ENCODE measurements around the gene FMN1.

The FMN1 gene

GRCh38 chr15:33080006-33080405, 114.5 kb downstream of the FMN1 start:
- H3K9ac ChIP-seq (ENCODE audit: low read length) = no peak overlapping the region
- no peak overlapping the region for H4K12ac ChIP-seq (ENCODE audit: low read depth, low read length)
- peaks cover 6% of the 10 kb centered on the region in 2 experiments for H3K4me1 ChIP-seq (ENCODE audit: control insufficient read depth in 1 of 2, insufficient read depth in 2 of 2, low read length in 2 of 2)
- no peaks in the 10 kb centered on the region for H3K79me2 ChIP-seq (ENCODE audit: control insufficient read depth, insufficient read depth, low read length, poor library complexity)
- no peak overlapping the region for H2BK12ac ChIP-seq (ENCODE audit: low read length)
- no peak overlapping the region for H3K4me3 ChIP-seq (ENCODE audit: low read depth, low read length)
- H3K23ac ChIP-seq (ENCODE audit: low read length) = no peak overlapping the region
- H4K8ac ChIP-seq (ENCODE audit: low read depth, low read length) = no peak overlapping the region
- H3K79me1 ChIP-seq (ENCODE audit: low read length) = peaks cover 4% of the 10 kb centered on the region
- no peak overlapping the region for H3K18ac ChIP-seq (ENCODE audit: low read length)
- H2BK5ac ChIP-seq (ENCODE audit: low read depth, low read length, poor library complexity) = no peak overlapping the region
- H3K4me2 ChIP-seq (ENCODE audit: low read length) = no peak overlapping the region
- WGBS (ENCODE audit: extremely low coverage, insufficient coverage, insufficient read length) = no CpG with 5 or more reads among the region's 4 CpGs
- no peak overlapping the region for H3K4ac ChIP-seq (ENCODE audit: low read depth, low read length)
- no peak overlapping the region for H3K14ac ChIP-seq (ENCODE audit: low read length)
- H2AFZ ChIP-seq (ENCODE audit: insufficient read depth, low read length, poor library complexity) = no peak overlapping the region
- H4K91ac ChIP-seq (ENCODE audit: low read depth, low read length) = no peak overlapping the region
- no peaks in the 10 kb centered on the region for H3K36me3 ChIP-seq (ENCODE audit: control insufficient read depth in 1 of 2, insufficient read depth in 2 of 2, low read length in 2 of 2)
- no peak overlapping the region for H3K27ac ChIP-seq (ENCODE audit: low read depth, low read length)
- H3K27me3 ChIP-seq (ENCODE audit: insufficient read depth, low read length) = no peaks in the 10 kb centered on the region
- H3K9me3 ChIP-seq (ENCODE audit: insufficient read depth, low read depth, low read length) = no peaks in the 10 kb centered on the region
- H2BK120ac ChIP-seq (ENCODE audit: insufficient read depth, low read length, poor library complexity) = no peak overlapping the region
- no peak overlapping the region for H2AK5ac ChIP-seq (ENCODE audit: low read length)
- DNase-seq = no peak

GRCh38 chr15:33078607-33079006, 115.9 kb downstream of the FMN1 start:
- H3K14ac ChIP-seq (ENCODE audit: low read length) = no peak overlapping the region
- H3K4me1 ChIP-seq (ENCODE audit: control insufficient read depth in 1 of 2, insufficient read depth in 2 of 2, low read length in 2 of 2) = peaks cover 3 to 4% of the 10 kb centered on the region in 2 experiments
- H3K4me2 ChIP-seq (ENCODE audit: low read length) = no peak overlapping the region
- no peak overlapping the region for H2BK12ac ChIP-seq (ENCODE audit: low read length)
- no peak overlapping the region for H2AFZ ChIP-seq (ENCODE audit: insufficient read depth, low read length, poor library complexity)
- H2AK5ac ChIP-seq (ENCODE audit: low read length) = no peak overlapping the region
- no peak for DNase-seq
- no peak overlapping the region for H3K27ac ChIP-seq (ENCODE audit: low read depth, low read length)
- H3K4me3 ChIP-seq (ENCODE audit: low read depth, low read length) = no peak overlapping the region
- H4K12ac ChIP-seq (ENCODE audit: low read depth, low read length) = no peak overlapping the region
- H3K9ac ChIP-seq (ENCODE audit: low read length) = no peak overlapping the region
- no peaks in the 10 kb centered on the region for H3K79me2 ChIP-seq (ENCODE audit: control insufficient read depth, insufficient read depth, low read length, poor library complexity)
- no peak overlapping the region for H2BK120ac ChIP-seq (ENCODE audit: insufficient read depth, low read length, poor library complexity)
- H3K4ac ChIP-seq (ENCODE audit: low read depth, low read length) = no peak overlapping the region
- WGBS (ENCODE audit: extremely low coverage, insufficient coverage, insufficient read length) = no CpG with 5 or more reads among the region's 2 CpGs
- H2BK5ac ChIP-seq (ENCODE audit: low read depth, low read length, poor library complexity) = no peak overlapping the region
- no peak overlapping the region for H3K23ac ChIP-seq (ENCODE audit: low read length)
- H3K9me3 ChIP-seq (ENCODE audit: insufficient read depth, low read depth, low read length) = no peaks in the 10 kb centered on the region
- H3K18ac ChIP-seq (ENCODE audit: low read length) = no peak overlapping the region
- H3K36me3 ChIP-seq (ENCODE audit: control insufficient read depth in 1 of 2, insufficient read depth in 2 of 2, low read length in 2 of 2) = no peaks in the 10 kb centered on the region
- peaks cover 3% of the 10 kb centered on the region for H3K79me1 ChIP-seq (ENCODE audit: low read length)
- no peak overlapping the region for H4K91ac ChIP-seq (ENCODE audit: low read depth, low read length)
- H4K8ac ChIP-seq (ENCODE audit: low read depth, low read length) = no peak overlapping the region
- H3K27me3 ChIP-seq (ENCODE audit: insufficient read depth, low read length) = no peaks in the 10 kb centered on the region

- H3K4ac ChIP-seq (ENCODE audit: low read depth, low read length) = no peak overlapping the region
- no peak overlapping the region for H4K91ac ChIP-seq (ENCODE audit: low read depth, low read length)
- H3K4me3 ChIP-seq (ENCODE audit: low read depth, low read length) = no peak overlapping the region
- H3K9ac ChIP-seq (ENCODE audit: low read length) = no peak overlapping the region
- no peak overlapping the region for H3K23ac ChIP-seq (ENCODE audit: low read length)
- no peak overlapping the region for H2AK5ac ChIP-seq (ENCODE audit: low read length)
- H3K36me3 ChIP-seq (ENCODE audit: control insufficient read depth in 1 of 2, insufficient read depth in 2 of 2, low read length in 2 of 2) = no peaks in the 10 kb centered on the region
- no peak overlapping the region for H4K8ac ChIP-seq (ENCODE audit: low read depth, low read length)
- no peaks in the 10 kb centered on the region for H3K79me2 ChIP-seq (ENCODE audit: control insufficient read depth, insufficient read depth, low read length, poor library complexity)
- no peaks in the 10 kb centered on the region for H3K79me1 ChIP-seq (ENCODE audit: low read length)
- no peaks in the 10 kb centered on the region for H3K27me3 ChIP-seq (ENCODE audit: insufficient read depth, low read length)
- no peak overlapping the region for H2BK5ac ChIP-seq (ENCODE audit: low read depth, low read length, poor library complexity)
- H2BK120ac ChIP-seq (ENCODE audit: insufficient read depth, low read length, poor library complexity) = no peak overlapping the region
- no peaks in the 10 kb centered on the region for H3K9me3 ChIP-seq (ENCODE audit: insufficient read depth, low read depth, low read length)
- no peak overlapping the region for H3K18ac ChIP-seq (ENCODE audit: low read length)
- H3K14ac ChIP-seq (ENCODE audit: low read length) = no peak overlapping the region
- no CpG with 5 or more reads among the region's 7 CpGs for WGBS (ENCODE audit: extremely low coverage, insufficient coverage, insufficient read length)
- H3K4me2 ChIP-seq (ENCODE audit: low read length) = no peak overlapping the region
- H2BK12ac ChIP-seq (ENCODE audit: low read length) = no peak overlapping the region
- H4K12ac ChIP-seq (ENCODE audit: low read depth, low read length) = no peak overlapping the region
- DNase-seq = no peak
- H2AFZ ChIP-seq (ENCODE audit: insufficient read depth, low read length, poor library complexity) = no peak overlapping the region
- H3K4me1 ChIP-seq (ENCODE audit: control insufficient read depth in 1 of 2, insufficient read depth in 2 of 2, low read length in 2 of 2) = no peaks in the 10 kb centered on the region
- H3K27ac ChIP-seq (ENCODE audit: low read depth, low read length) = no peak overlapping the region
Observed at GRCh38 chr15:33076937-33077336, 117.6 kb downstream of the FMN1 start.

GRCh38 chr15:33074942-33075341, 119.6 kb downstream of the FMN1 start:
- Histone ChIP-seq H3K9me3 (ENCODE audit: insufficient read depth, low read depth, low read length) (no peaks in the 10 kb centered on the region), H3K23ac (ENCODE audit: low read length) (no peak overlapping the region), H3K4me3 (ENCODE audit: low read depth, low read length) (no peak overlapping the region), H3K4ac (ENCODE audit: low read depth, low read length) (no peak overlapping the region), H3K36me3 (ENCODE audit: control insufficient read depth in 1 of 2, insufficient read depth in 2 of 2, low read length in 2 of 2) (no peaks in the 10 kb centered on the region), H2BK5ac (ENCODE audit: low read depth, low read length, poor library complexity) (no peak overlapping the region), H2AK5ac (ENCODE audit: low read length) (no peak overlapping the region), H2BK120ac (ENCODE audit: insufficient read depth, low read length, poor library complexity) (no peak overlapping the region), H3K79me2 (ENCODE audit: control insufficient read depth, insufficient read depth, low read length, poor library complexity) (no peaks in the 10 kb centered on the region), H3K18ac (ENCODE audit: low read length) (no peak overlapping the region), H3K27ac (ENCODE audit: low read depth, low read length) (no peak overlapping the region), H4K12ac (ENCODE audit: low read depth, low read length) (no peak overlapping the region), H3K4me1 (ENCODE audit: control insufficient read depth in 1 of 2, insufficient read depth in 2 of 2, low read length in 2 of 2) (no peaks in the 10 kb centered on the region), H2BK12ac (ENCODE audit: low read length) (no peak overlapping the region), H3K14ac (ENCODE audit: low read length) (no peak overlapping the region), H4K91ac (ENCODE audit: low read depth, low read length) (no peak overlapping the region), H3K9ac (ENCODE audit: low read length) (no peak overlapping the region), H2AFZ (ENCODE audit: insufficient read depth, low read length, poor library complexity) (no peak overlapping the region), H4K8ac (ENCODE audit: low read depth, low read length) (no peak overlapping the region), H3K27me3 (ENCODE audit: insufficient read depth, low read length) (no peaks in the 10 kb centered on the region), H3K4me2 (ENCODE audit: low read length) (no peak overlapping the region), H3K79me1 (ENCODE audit: low read length) (no peaks in the 10 kb centered on the region)
- WGBS (ENCODE audit: extremely low coverage, insufficient coverage, insufficient read length) = no CpG with 5 or more reads among the region's 3 CpGs
- DNase-seq = peak; percentile 18 to 54
